Parathyroid adenoma (tissue), 2 donors: ENCODE data around the gene ADCY4.
"Not testable (repeated sequence)": the region's sequence is repeated elsewhere in the genome, so short reads cannot be mapped to it uniquely, and the experiment has no call there.

Experiments
- H2AFZ ChIP-seq: fragments of 300-600 bp; sonication (generic); one replicate; pipeline ENCODE4 v1.7.0; 2017; ENCODE audit warnings: antibody characterized with exemption, mild to moderate bottlenecking
- H3K27ac ChIP-seq: fragments of 300-600 bp; sonication (generic); one replicate; pipeline ENCODE4 v1.7.0; 2017
- H3K27me3 ChIP-seq: fragments of 300-600 bp; sonication (generic); one replicate; pipeline ENCODE4 v1.7.0; 2017; ENCODE audit warnings: low read length; ENCODE audit not compliant: control insufficient read depth, insufficient read depth
- H3K36me3 ChIP-seq: fragments of 300-600 bp; sonication (generic); one replicate; pipeline ENCODE4 v1.7.0; 2017; ENCODE audit warnings: low read length; ENCODE audit not compliant: control insufficient read depth, insufficient read depth
- H3K4me1 ChIP-seq: fragments of 300-600 bp; sonication (generic); one replicate; pipeline ENCODE4 v1.7.0; 2017; ENCODE audit warnings: control low read depth
- H3K4me2 ChIP-seq: fragments of 300-600 bp; sonication (generic); one replicate; pipeline ENCODE4 v1.7.0; 2017; ENCODE audit warnings: low read length
- H3K4me3 ChIP-seq: fragments of 300-600 bp; sonication (generic); one replicate; pipeline ENCODE4 v1.7.0; 2017; ENCODE audit warnings: low read depth, low read length
- H3K79me2 ChIP-seq: fragments of 300-600 bp; sonication (generic); one replicate; pipeline ENCODE4 v1.7.0; 2017; ENCODE audit warnings: control low read depth
- H3K9ac ChIP-seq: fragments of 300-600 bp; sonication (generic); one replicate; pipeline ENCODE4 v1.7.0; 2017; ENCODE audit warnings: mild to moderate bottlenecking
- H3K9me3 ChIP-seq: fragments of 300-600 bp; sonication (generic); one replicate; pipeline ENCODE4 v1.7.0; 2017; ENCODE audit warnings: low read length; ENCODE audit not compliant: control insufficient read depth
- CTCF ChIP-seq: fragments of 300-600 bp; sonication (generic); IDR thresholded peaks from one replicate; pipeline ENCODE4 v1.7.0; 2017; ENCODE audit warnings: antibody characterized with exemption, mild to moderate bottlenecking
- donor health status: primary hyperparathyroidism.

Gene ADCY4

GRCh38 chr14:24330973-24331674 is 3.7 kb downstream of the ADCY4 start:
- no peaks in the 10 kb centered on the region for H3K9me3 ChIP-seq
- H3K27ac ChIP-seq = no peak overlapping the region
- peaks cover 8% of the 10 kb centered on the region for H3K4me1 ChIP-seq
- no peaks in the 10 kb centered on the region for H3K36me3 ChIP-seq
- no peak overlapping the region for H2AFZ ChIP-seq
- no peaks in the 10 kb centered on the region for H3K79me2 ChIP-seq
- H3K27me3 ChIP-seq = no peaks in the 10 kb centered on the region
- no peak overlapping the region for H3K4me3 ChIP-seq
- no peak for TF ChIP-seq CTCF
- H3K9ac ChIP-seq = no peak overlapping the region
- no peak overlapping the region for H3K4me2 ChIP-seq

DNA sequence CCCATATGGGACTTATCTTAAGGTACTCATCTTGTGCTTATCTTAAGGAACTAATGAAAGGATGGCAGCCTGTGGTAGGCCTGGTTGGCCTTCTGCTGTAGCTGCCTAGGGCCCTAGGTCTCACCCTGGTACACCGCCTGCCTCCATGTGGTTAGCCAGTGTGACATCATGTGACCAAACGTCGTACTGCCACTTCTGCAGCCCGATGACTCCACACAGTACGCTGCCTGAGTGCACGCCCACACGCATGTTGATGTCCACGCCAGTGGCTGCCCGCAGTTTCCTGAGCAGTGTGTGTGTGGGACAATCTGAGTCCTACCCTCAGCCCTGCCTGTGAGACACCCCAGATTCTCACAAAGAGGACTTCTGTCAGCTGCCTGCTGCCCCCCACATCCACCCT is 5.1 kb downstream of the ADCY4 start:
- Histone ChIP-seq H3K4me3 (no peak overlapping the region), H3K27ac (no peak overlapping the region), H3K27me3 (no peaks in the 10 kb centered on the region)

GRCh38 chr14:24329073-24329663 is 5.7 kb downstream of the ADCY4 start:
- Histone ChIP-seq H3K9me3 (no peaks in the 10 kb centered on the region), H3K36me3 (no peaks in the 10 kb centered on the region), H2AFZ (no peak overlapping the region), H3K9ac (no peak overlapping the region), H3K4me1 (peaks cover 5% of the 10 kb centered on the region), H3K27ac (no peak overlapping the region), H3K4me2 (no peak overlapping the region), H3K4me3 (no peak overlapping the region), H3K79me2 (no peaks in the 10 kb centered on the region), H3K27me3 (no peaks in the 10 kb centered on the region)
- no peak for TF ChIP-seq CTCF

More for the DNA sequence above, 5.1 kb downstream of the ADCY4 start:
- H3K9me3 ChIP-seq = no peaks in the 10 kb centered on the region
- no peak overlapping the region for H3K4me2 ChIP-seq
- H3K36me3 ChIP-seq = no peaks in the 10 kb centered on the region
- H2AFZ ChIP-seq = no peak overlapping the region
- no peak overlapping the region for H3K9ac ChIP-seq
- no peaks in the 10 kb centered on the region for H3K79me2 ChIP-seq
- no peak for TF ChIP-seq CTCF
- H3K4me1 ChIP-seq = peaks cover 8% of the 10 kb centered on the region

- H3K4me3 ChIP-seq, H3K27ac ChIP-seq, H3K79me2 ChIP-seq: not testable (repeated sequence)
These were observed 7.0 kb downstream of the ADCY4 start for GRCh38 chr14:24327914-24328313.

More at GRCh38 chr14:24327914-24328313, 7.0 kb downstream of the ADCY4 start:
- not testable (repeated sequence) for H3K9ac ChIP-seq, H3K4me2 ChIP-seq, H3K27me3 ChIP-seq, H3K9me3 ChIP-seq, H2AFZ ChIP-seq, H3K4me1 ChIP-seq, H3K36me3 ChIP-seq
- TF ChIP-seq CTCF = peak; percentile 64
